D341Med (cell line): ENCODE data around the gene KCNC2.

Experiments
- DNase-seq: peaks from one replicate; pipeline ENCODE4 v3.0.0; 2012; ENCODE audit warnings: low spot score

Gene KCNC2

GRCh38 chr12:75058228-75058627 is 151.4 kb downstream of the KCNC2 start:
- DNase-seq = no peak

DNA sequence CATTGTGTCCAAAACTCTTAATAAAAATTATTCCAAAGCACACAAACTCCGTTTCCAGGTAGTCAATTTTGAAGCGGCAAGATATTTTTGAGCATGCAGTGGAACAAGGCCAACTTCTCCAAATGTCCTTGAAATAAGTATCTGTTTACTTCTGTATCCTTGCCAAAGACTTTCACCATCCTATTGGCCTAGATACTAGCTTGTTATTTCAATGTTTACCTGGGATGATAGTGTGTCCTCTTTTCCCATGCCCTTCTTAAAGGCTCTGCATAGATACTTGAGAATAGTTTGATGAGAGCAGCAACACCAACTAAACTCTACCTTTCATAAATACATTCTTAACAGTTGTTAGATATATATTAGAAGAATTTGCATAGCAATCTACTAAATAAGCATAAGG is 160.9 kb downstream of the KCNC2 start:
- DNase-seq = no peak

- no peak for DNase-seq
These were observed 161.6 kb downstream of the KCNC2 start for GRCh38 chr12:75047885-75048525.

GRCh38 chr12:75042125-75042524 is 167.5 kb downstream of the KCNC2 start:
- no peak for DNase-seq

DNA sequence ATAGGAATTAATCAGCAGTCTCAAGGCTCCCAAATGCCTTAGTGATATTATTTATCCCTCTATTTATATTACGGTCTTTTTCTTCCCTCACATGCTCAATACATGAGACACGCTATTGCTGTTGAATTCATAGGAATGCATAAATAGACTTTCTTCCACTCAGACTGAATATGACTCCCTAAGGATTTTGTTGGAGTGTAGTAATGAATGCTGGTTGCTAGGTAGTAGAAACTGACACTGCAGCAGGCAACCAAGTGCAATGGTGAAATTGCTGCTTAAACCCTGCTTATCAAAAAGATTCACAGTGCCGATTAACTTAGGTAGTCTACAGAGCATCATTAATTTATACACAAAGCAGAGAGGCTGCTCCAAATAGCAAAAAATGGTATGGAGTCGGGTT is 168.2 kb downstream of the KCNC2 start:
- DNase-seq = no peak

GRCh38 chr12:75020068-75020557 is 189.5 kb downstream of the KCNC2 start:
- no peak for DNase-seq

DNA sequence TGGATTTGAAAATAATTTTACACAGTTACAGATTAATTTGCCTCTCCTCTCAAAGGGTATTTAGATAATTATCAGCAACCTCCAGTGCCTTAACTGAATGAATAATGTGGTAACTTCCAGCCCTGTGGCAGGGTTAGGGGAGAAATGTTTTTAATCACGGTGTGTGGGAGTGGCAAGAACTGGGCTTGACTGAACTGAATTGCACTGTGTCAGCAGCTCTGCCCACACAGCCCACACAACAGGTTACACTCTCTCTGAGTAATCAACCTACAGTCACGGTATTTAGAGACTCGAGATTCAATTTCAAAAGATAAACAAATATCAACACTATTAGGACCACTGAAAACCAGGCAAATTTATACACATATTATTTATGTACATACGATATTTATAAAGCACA is 198.5 kb downstream of the KCNC2 start:
- DNase-seq = peak; percentile 48

DNA sequence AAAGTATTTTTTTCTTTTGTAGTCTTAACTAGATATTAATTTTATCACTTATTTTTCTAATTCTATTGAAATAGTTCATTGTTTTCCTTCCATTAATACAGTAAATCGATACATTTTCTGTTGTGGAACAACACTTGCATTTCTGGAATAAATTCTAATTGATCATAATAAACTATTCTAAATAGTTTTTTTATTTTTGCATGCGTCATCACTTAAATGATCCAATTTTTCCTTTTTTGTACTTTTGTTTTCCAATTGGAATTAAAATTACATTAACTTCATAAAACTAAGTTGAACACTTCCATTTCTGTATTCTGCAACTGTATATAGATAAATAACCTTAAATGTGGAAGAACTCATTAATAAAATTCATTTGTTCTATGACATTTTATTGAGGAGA is 202.5 kb downstream of the KCNC2 start:
- DNase-seq = no peak

DNA sequence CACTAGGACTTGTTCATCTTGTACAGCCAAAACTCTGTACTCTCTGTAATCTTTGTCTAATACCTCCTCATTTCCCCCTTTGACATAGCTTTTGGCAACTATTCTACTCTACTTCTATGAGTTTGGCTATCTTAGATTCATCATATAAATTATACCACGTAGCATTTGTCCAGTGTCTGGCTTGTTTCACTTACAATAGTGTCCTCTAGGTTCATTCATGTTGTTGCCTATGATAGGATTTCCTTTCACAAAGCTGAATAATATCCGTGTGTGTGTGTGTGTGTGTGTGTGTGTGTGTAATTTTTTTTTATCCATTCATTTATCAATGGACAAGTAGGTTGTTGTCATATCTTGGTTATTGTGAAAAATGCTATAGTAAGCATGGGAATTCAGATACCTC is 209.5 kb downstream of the KCNC2 start:
- no peak for DNase-seq

GRCh38 chr12:74999474-74999873 is 210.2 kb downstream of the KCNC2 start:
- no peak for DNase-seq
